PC-3 (cell line): Measurements from ENCODE around the gene FCN2. TPM values are rescaled to one million over a fixed set of nuclear protein-coding genes. Genes with fewer than 3 reads are reported as not detected.

Experiments
- ATAC-seq: fragments of 200-7000 bp; cut with Tn5 transposase; 2 replicates; pipeline ENCODE4 v1.9.1; 2020; ENCODE audit warnings: mild to moderate bottlenecking, moderate library complexity
- BruUV-seq: library from RNA; stranded (reverse); fragments of 400-500 nt; replicated peaks from 2 replicates; lab custom pipeline; 2021; lab: Mats Ljungman, UMichigan
- CTCF ChIA-PET: fragments of 300-600 bp; sonication (Branson Sonifier 250); formaldehyde crosslinking; loops from one replicate; lab custom pipeline; 2022; ENCODE audit warnings: antibody characterized with exemption; lab: Charles Lee
- POLR2A ChIA-PET: fragments of 300-600 bp; sonication (Branson Sonifier 250); formaldehyde crosslinking; loops from one replicate; lab custom pipeline; 2022; ENCODE audit warnings: antibody characterized with exemption; ENCODE audit not compliant: unreplicated experiment; lab: Charles Lee
- DNase-seq: peaks from one replicate; pipeline ENCODE4 v3.0.0-alpha.2; 2015
- H2AFZ ChIP-seq: fragments of 300-600 bp; sonication (generic); 2 replicates; pipeline ENCODE4 v1.6.0; 2016; ENCODE audit warnings: antibody characterized with exemption, low read length
- H3F3A ChIP-seq: fragments of 300-600 bp; sonication (generic); one replicate; pipeline ENCODE4 v1.6.0; 2017; ENCODE audit warnings: antibody characterized with exemption, low read length, control low read depth, mild to moderate bottlenecking; ENCODE audit not compliant: unreplicated experiment
- H3K27ac ChIP-seq: fragments of 300-600 bp; sonication (generic); 2 replicates; pipeline ENCODE4 v1.5.1; 2016; ENCODE audit warnings: mild to moderate bottlenecking, low read length
- H3K27me3 ChIP-seq: fragments of 300-600 bp; sonication (generic); 2 replicates; pipeline ENCODE4 v1.6.1; 2016; ENCODE audit warnings: low read length, mixed read lengths
- H3K36me3 ChIP-seq: fragments of 300-600 bp; sonication (generic); 2 replicates; pipeline ENCODE4 v1.6.1; 2016; ENCODE audit warnings: low read depth, mixed run types, low read length, mixed read lengths
- H3K4me1 ChIP-seq: fragments of 300-600 bp; sonication (generic); 2 replicates; pipeline ENCODE4 v1.5.1; 2016; ENCODE audit warnings: low read length; ENCODE audit not compliant: insufficient read depth
- H3K4me2 ChIP-seq: fragments of 300-600 bp; sonication (generic); 2 replicates; pipeline ENCODE4 v1.6.0; 2016; ENCODE audit warnings: low read length
- H3K4me3 ChIP-seq: fragments of 300-600 bp; sonication (generic); 2 replicates; pipeline ENCODE4 v1.5.1; 2016; ENCODE audit warnings: mild to moderate bottlenecking, low read length, mixed read lengths
- H3K79me2 ChIP-seq: fragments of 300-600 bp; sonication (generic); 2 replicates; pipeline ENCODE4 v1.6.1; 2017; ENCODE audit warnings: low read length, mixed read lengths
- H3K9ac ChIP-seq: fragments of 300-600 bp; sonication (generic); 2 replicates; pipeline ENCODE4 v1.6.0; 2016; ENCODE audit warnings: mild to moderate bottlenecking, low read length
- H3K9me2 ChIP-seq: fragments of 300-600 bp; sonication (generic); replicated peaks from 2 replicates; pipeline ENCODE4 v1.6.1; 2016; ENCODE audit warnings: mixed run types, low read length, mixed read lengths
- H3K9me3 ChIP-seq: fragments of 300-600 bp; sonication (generic); 2 replicates; pipeline ENCODE4 v1.6.1; 2016; ENCODE audit warnings: low read length, mixed read lengths
- H4K20me1 ChIP-seq: fragments of 300-600 bp; sonication (generic); 2 replicates; pipeline ENCODE4 v1.6.1; 2016; ENCODE audit warnings: low read length, mixed read lengths
- EZH2 ChIP-seq: fragments of 300-600 bp; sonication (generic); IDR thresholded peaks from one replicate; pipeline ENCODE4 v1.6.1; 2017; ENCODE audit warnings: antibody characterized with exemption, mild to moderate bottlenecking, low read length; ENCODE audit not compliant: unreplicated experiment
- EZH2phosphoT487 ChIP-seq: fragments of 300-600 bp; sonication (generic); IDR thresholded peaks from 2 replicates; pipeline ENCODE4 v1.6.1; 2018; ENCODE audit warnings: mild to moderate bottlenecking, antibody characterized with exemption, low read length, borderline replicate concordance
- intact Hi-C: fragments of 100-400 bp; cut with micrococcal nuclease; formaldehyde crosslinking; loops from 2 replicates; pipeline ENCODE4 v1.9.0; 2023
- total RNA-seq: library from RNA; depleted of rRNA; stranded (reverse); fragments of >200 nt; gene quantifications from 2 replicates; pipeline ENCODE4 v1.2.3, GENCODE V29; 2014
- TF ChIP-seq, protein P1 (sequence below): fragments of 300-600 bp; sonication (generic); conservative IDR thresholded peaks from 2 replicates; pipeline ENCODE4 v1.5.1; 2017; ENCODE audit warnings: antibody characterized with exemption, low read depth, mild to moderate bottlenecking, low read length

The FCN2 gene
- total RNA-seq, 1 experiment from 2014 or later, result not detected

- Histone ChIP-seq H3K9me2 (no peaks in the 10 kb centered on the region), H3K9me3 (no peaks in the 10 kb centered on the region), H2AFZ (no peak overlapping the region), H3K4me2 (no peak overlapping the region), H3K27ac (no peak overlapping the region), H4K20me1 (no peaks in the 10 kb centered on the region), H3K4me1 (no peaks in the 10 kb centered on the region), H3K9ac (no peak overlapping the region), H3K79me2 (no peaks in the 10 kb centered on the region), H3K36me3 (no peaks in the 10 kb centered on the region), H3K27me3 (no peaks in the 10 kb centered on the region), H3F3A (no peaks in the 10 kb centered on the region), H3K4me3 (no peak overlapping the region)
- intact Hi-C loops, result no loop called here
- ChIA-PET CTCF (no interaction called here), POLR2A (no interaction called here)
- DNase-seq (no peak), ATAC-seq (no peak)
- no peak for TF ChIP-seq EZH2phosphoT487
- TF ChIP-seq, protein P1, sequence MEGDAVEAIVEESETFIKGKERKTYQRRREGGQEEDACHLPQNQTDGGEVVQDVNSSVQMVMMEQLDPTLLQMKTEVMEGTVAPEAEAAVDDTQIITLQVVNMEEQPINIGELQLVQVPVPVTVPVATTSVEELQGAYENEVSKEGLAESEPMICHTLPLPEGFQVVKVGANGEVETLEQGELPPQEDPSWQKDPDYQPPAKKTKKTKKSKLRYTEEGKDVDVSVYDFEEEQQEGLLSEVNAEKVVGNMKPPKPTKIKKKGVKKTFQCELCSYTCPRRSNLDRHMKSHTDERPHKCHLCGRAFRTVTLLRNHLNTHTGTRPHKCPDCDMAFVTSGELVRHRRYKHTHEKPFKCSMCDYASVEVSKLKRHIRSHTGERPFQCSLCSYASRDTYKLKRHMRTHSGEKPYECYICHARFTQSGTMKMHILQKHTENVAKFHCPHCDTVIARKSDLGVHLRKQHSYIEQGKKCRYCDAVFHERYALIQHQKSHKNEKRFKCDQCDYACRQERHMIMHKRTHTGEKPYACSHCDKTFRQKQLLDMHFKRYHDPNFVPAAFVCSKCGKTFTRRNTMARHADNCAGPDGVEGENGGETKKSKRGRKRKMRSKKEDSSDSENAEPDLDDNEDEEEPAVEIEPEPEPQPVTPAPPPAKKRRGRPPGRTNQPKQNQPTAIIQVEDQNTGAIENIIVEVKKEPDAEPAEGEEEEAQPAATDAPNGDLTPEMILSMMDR, result no peak
- TF ChIP-seq EZH2, result no peak
- no TSS peak for BruUV-seq
These were observed 16.4 kb upstream of the FCN2 start for GRCh38 chr9:134863941-134864820.

DNA sequence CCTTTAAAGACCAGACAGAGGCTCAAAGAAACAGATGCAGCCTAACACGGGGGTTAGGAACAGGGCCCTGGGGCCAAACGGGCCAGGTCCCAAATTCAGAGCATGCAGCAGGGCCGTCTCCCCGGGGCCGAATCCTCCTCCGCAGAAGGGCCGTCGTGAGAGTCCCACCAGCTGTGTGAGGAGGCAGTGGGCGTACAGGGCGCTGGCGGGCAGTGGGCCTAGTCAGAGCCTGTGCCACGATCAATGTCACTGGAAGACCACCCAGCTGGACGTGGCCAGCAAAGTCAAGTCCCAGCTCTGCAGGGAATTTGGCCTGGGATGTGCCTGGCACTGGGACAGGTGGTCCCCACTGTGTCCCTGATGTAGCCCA is 15.8 kb upstream of the FCN2 start:
- Histone ChIP-seq H3K4me1 (no peaks in the 10 kb centered on the region), H2AFZ (no peak overlapping the region), H3K9ac (no peak overlapping the region), H4K20me1 (no peaks in the 10 kb centered on the region), H3K9me2 (no peaks in the 10 kb centered on the region), H3K27me3 (no peaks in the 10 kb centered on the region), H3K36me3 (no peaks in the 10 kb centered on the region), H3K9me3 (no peaks in the 10 kb centered on the region), H3F3A (no peaks in the 10 kb centered on the region), H3K27ac (no peak overlapping the region), H3K79me2 (no peaks in the 10 kb centered on the region), H3K4me2 (no peak overlapping the region), H3K4me3 (no peak overlapping the region)
- ChIA-PET POLR2A (no interaction called here), CTCF (no interaction called here)
- no peak for TF ChIP-seq EZH2
- no peak for TF ChIP-seq EZH2phosphoT487
- TF ChIP-seq, protein P1, result no peak
- DNase-seq, result no peak
- intact Hi-C loops, result no loop called here
- BruUV-seq, result no TSS peak
- ATAC-seq, result no peak
